K562 (cell line): ENCODE data around the gene CALY. TPM values are rescaled to one million over a fixed set of nuclear protein-coding genes. Genes with fewer than 3 reads are reported as not detected.
A peak's percentile ranks its signal among the peaks of the same experiment; 100 is the strongest.

ENCODE experiments used
- BMI1 ChIP-seq: fragments of 150-350 bp; IDR thresholded peaks from 2 replicates; pipeline ENCODE4 v1.6.1; 2014; ENCODE audit warnings: low read length
- CCNT2 ChIP-seq: IDR thresholded peaks from 2 replicates; pipeline ENCODE4 v1.6.1; 2011; ENCODE audit warnings: borderline replicate concordance, low read depth, mild to moderate bottlenecking, moderate library complexity, mixed read lengths, low read length; ENCODE audit not compliant: insufficient read length; ENCODE audit errors: extremely low read depth
- CTCF ChIP-seq, 3 experiments: IDR thresholded peaks in 2 of 3; conservative IDR thresholded peaks in 1 of 3; 2 replicates each; pipeline ENCODE4 v1.5.1; 2011 to 2012; ENCODE audit warnings: low read length in 3 of 3, mild to moderate bottlenecking in 3 of 3, control low read depth in 2 of 3, improper control_type of control experiment in 1 of 3, inconsistent platforms in 1 of 3, low read depth in 1 of 3, mixed read lengths in 1 of 3, moderate library complexity in 1 of 3; ENCODE audit not compliant: insufficient read depth in 2 of 3
- E2F5 ChIP-seq: sonication (generic); formaldehyde crosslinking; IDR thresholded peaks from 2 replicates; pipeline ENCODE4 v1.8.0; 2022; ENCODE audit warnings: mild to moderate bottlenecking, missing genetic modification reagents
- EGR1 ChIP-seq: fragments of 450-650 bp; conservative IDR thresholded peaks from 2 replicates; pipeline ENCODE4 v1.6.1; 2017; ENCODE audit warnings: mild to moderate bottlenecking
- FOXO4 ChIP-seq: fragments of 450-650 bp; formaldehyde crosslinking; IDR thresholded peaks from 2 replicates; pipeline ENCODE4 v1.4.0; 2020; ENCODE audit warnings: mild to moderate bottlenecking, moderate library complexity
- GABPB1 ChIP-seq: sonication (generic); formaldehyde crosslinking; IDR thresholded peaks from 2 replicates; pipeline ENCODE4 v1.8.0; 2022; ENCODE audit warnings: mild to moderate bottlenecking, missing genetic modification reagents
- GATAD2B ChIP-seq: fragments of 450-650 bp; IDR thresholded peaks from 2 replicates; pipeline ENCODE4 v1.6.1; 2017; ENCODE audit warnings: mild to moderate bottlenecking, borderline replicate concordance
- GTF2E2 ChIP-seq: fragments of 200-800 bp; sonication (Bioruptor generic); IDR thresholded peaks from 2 replicates; pipeline ENCODE4 v1.6.1; 2016; ENCODE audit warnings: missing genetic modification characterization, missing compliant biosample characterization
- HSF4 ChIP-seq: fragments of 250-450 bp; sonication (Bioruptor Pico); IDR thresholded peaks from 2 replicates; pipeline ENCODE4 v2.1.2; 2022; ENCODE audit warnings: mild to moderate bottlenecking, moderate library complexity, borderline replicate concordance
- ID3 ChIP-seq, 2 experiments: fragments of 250-450 bp in 1 of 2; fragments of 450-650 bp in 1 of 2; sonication (Bioruptor Pico) in 1 of 2; IDR thresholded peaks; 2 replicates each; pipeline versions ENCODE4 v1.6.1 to v1.8.0; 2016 to 2021; ENCODE audit warnings: mild to moderate bottlenecking in 2 of 2, moderate library complexity in 2 of 2, missing compliant biosample characterization in 1 of 2, missing genetic modification characterization in 1 of 2
- KAT7 ChIP-seq: sonication (generic); formaldehyde crosslinking; IDR thresholded peaks from 2 replicates; pipeline ENCODE4 v1.8.0; 2022; ENCODE audit warnings: missing genetic modification reagents, mild to moderate bottlenecking, borderline replicate concordance
- MYC ChIP-seq, 2 experiments: fragments of 250-450 bp in 1 of 2; sonication (Bioruptor Pico) in 1 of 2; IDR thresholded peaks; 2 replicates each; pipeline versions ENCODE4 v1.5.1 to v1.6.1; 2012 to 2021; ENCODE audit warnings: low read depth in 2 of 2, borderline replicate concordance in 1 of 2, improper control_type of control experiment in 1 of 2, low read length in 1 of 2, mild to moderate bottlenecking in 1 of 2, moderate library complexity in 1 of 2
- NRF1 ChIP-seq, 2 experiments: fragments of 450-650 bp; IDR thresholded peaks in 1 of 2; conservative IDR thresholded peaks in 1 of 2; 2 replicates each; pipeline ENCODE4 v1.6.1; 2014; ENCODE audit warnings: mild to moderate bottlenecking in 2 of 2
- PHF8 ChIP-seq: fragments of 200-600 bp; sonication (generic); IDR thresholded peaks from 2 replicates; pipeline ENCODE4 v1.6.1; 2012; ENCODE audit warnings: mixed run types, mild to moderate bottlenecking, inconsistent platforms, low read length, moderate library complexity, borderline replicate concordance
- POLR2G ChIP-seq: fragments of 200-400 bp; formaldehyde crosslinking; IDR thresholded peaks from 2 replicates; pipeline ENCODE4 v1.6.1; 2017; ENCODE audit warnings: low read depth, mild to moderate bottlenecking, antibody characterized with exemption, low read length, moderate library complexity
- SMAD2 ChIP-seq: fragments of 150-350 bp; IDR thresholded peaks from 2 replicates; pipeline ENCODE4 v1.6.1; 2014; ENCODE audit warnings: low read depth, mild to moderate bottlenecking, low read length
- SMAD4 ChIP-seq: fragments of 250-450 bp; sonication (Bioruptor Pico); conservative IDR thresholded peaks from 2 replicates; pipeline ENCODE4 v1.8.0; 2021; ENCODE audit warnings: inconsistent platforms, mild to moderate bottlenecking, moderate library complexity
- SUPT5H ChIP-seq: fragments of 450-650 bp; IDR thresholded peaks from 2 replicates; pipeline ENCODE4 v1.6.1; 2016
- TARDBP ChIP-seq: fragments of 450-650 bp; IDR thresholded peaks from 2 replicates; pipeline ENCODE4 v1.6.1; 2016
- ZNF12 ChIP-seq: sonication (generic); formaldehyde crosslinking; IDR thresholded peaks from 2 replicates; pipeline ENCODE4 v1.4.0; 2020; ENCODE audit warnings: mild to moderate bottlenecking, missing genetic modification reagents
- ZZZ3 ChIP-seq: fragments of 450-650 bp; IDR thresholded peaks from 2 replicates; pipeline ENCODE4 v1.6.1; 2016; ENCODE audit warnings: antibody characterized with exemption, mild to moderate bottlenecking, moderate library complexity
- polyA plus RNA-seq, 8 experiments: library from polyadenylated mRNA; depleted of rRNA in 4 of 8; stranded (reverse) in 5 of 8; unstranded in 3 of 8; fragments of >200 nt; fragmentation: Nextera tagmentation in 2 of 8; fragmentation: Illumina TruSeq in 1 of 8; extraction: Ambion mirVana in 2 of 8; extraction: Trizol in 1 of 8; gene quantifications; 2 replicates each; pipeline versions ENCODE4 v1.2.1 to v1.2.3, GENCODE V29; 2011 to 2014; ENCODE audit warnings: inconsistent platforms in 1 of 8, missing spikeins in 1 of 8
- total RNA-seq, 7 experiments: library from RNA; depleted of rRNA in 6 of 7; stranded (reverse); fragments of >200 nt in 6 of 7; fragmentation: Illumina TruSeq in 2 of 7; extraction: Trizol in 2 of 7; gene quantifications; 2 replicates each; pipeline versions ENCODE4 v1.2.1 to v1.2.3, GENCODE V29; 2011 to 2021; ENCODE audit warnings: low replicate concordance in 1 of 7

CALY gene
- total and polyA plus RNA-seq, 9 of the 15 experiments (the other 6 are each of a cell fraction or from before 2014, with no cell fraction given), result not detected

GRCh38 chr10:133308421-133309099, 28.1 kb downstream of the CALY start, which contains the start of the genes TUBGCP2 and ZNF511 (continued):
- TF ChIP-seq POLR2G (peak; percentile 91), KAT7 (CRISPR knock-in tag) (peak; percentile 49; the same call in 1 of the 2 replicates), ID3 (CRISPR knock-in tag; IDR thresholded peaks at IDR 0.05) (no peak), ID3 (tag; IDR thresholded peaks at IDR 0.05) (peak; percentile 40; the same call in 1 of the 2 replicates), SMAD4 (CRISPR knock-in tag) (peak; percentile 39; the same call in 1 of the 2 replicates), NRF1 (conservative IDR thresholded peaks at IDR 0.05 in 1 of 2, IDR thresholded peaks at IDR 0.05 in 1 of 2) (peak; percentile 76 to 79; a peak in 2 of 4 replicates), SMAD2 (no peak), FOXO4 (no peak), GATAD2B (peak; percentile 85), PHF8 (peak; percentile 80; the same call in 1 of the 2 replicates), EGR1 (peak; percentile 49; the same call in 1 of the 2 replicates), ZNF12 (CRISPR knock-in tag) (no peak), E2F5 (no peak), TARDBP (0 out of 2 replicates have a peak, but pooled peaks have one; percentile 19), SUPT5H (peak; percentile 33; the same call in 1 of the 2 replicates), BMI1 (no peak), GTF2E2 (peak; percentile 53; the same call in 1 of the 2 replicates), CTCF (IDR thresholded peaks at IDR 0.05 in 2 of 3, conservative IDR thresholded peaks at IDR 0.05 in 1 of 3; ENCODE audit: insufficient read depth in 2 of 3, low read depth in 1 of 3, low read length in 3 of 3) (peak in 1 of 3 experiments; percentile 20; a peak in 1 of 6 replicates), MYC (IDR thresholded peaks at IDR 0.05; ENCODE audit: low read depth, low read length) (peak; percentile 41; the same call in 1 of the 2 replicates), MYC (CRISPR knock-in tag; IDR thresholded peaks at IDR 0.05; ENCODE audit: borderline replicate concordance, low read depth) (no peak), ZZZ3 (no peak), HSF4 (CRISPR knock-in tag) (no peak), CCNT2 (peak; percentile 77), GABPB1 (CRISPR knock-in tag) (peak; percentile 83)
